RPMI7951 (cell line): ENCODE measurements around the gene NAV1. TPM values are rescaled to one million over a fixed set of nuclear protein-coding genes. Genes with fewer than 3 reads are reported as not detected.

ENCODE experiments used
- DNase-seq: peaks from one replicate; pipeline ENCODE4 v3.0.0-alpha.2; 2012; ENCODE audit warnings: low read depth
- total RNA-seq: library from RNA; depleted of rRNA; stranded (reverse); fragments of >200 nt; shearing (Covaris generic); gene quantifications from 2 replicates; pipeline ENCODE4 v1.2.3, GENCODE V29; 2014

The NAV1 gene
- total RNA-seq, 1 experiment from 2014 or later = 27.6 TPM

DNA sequence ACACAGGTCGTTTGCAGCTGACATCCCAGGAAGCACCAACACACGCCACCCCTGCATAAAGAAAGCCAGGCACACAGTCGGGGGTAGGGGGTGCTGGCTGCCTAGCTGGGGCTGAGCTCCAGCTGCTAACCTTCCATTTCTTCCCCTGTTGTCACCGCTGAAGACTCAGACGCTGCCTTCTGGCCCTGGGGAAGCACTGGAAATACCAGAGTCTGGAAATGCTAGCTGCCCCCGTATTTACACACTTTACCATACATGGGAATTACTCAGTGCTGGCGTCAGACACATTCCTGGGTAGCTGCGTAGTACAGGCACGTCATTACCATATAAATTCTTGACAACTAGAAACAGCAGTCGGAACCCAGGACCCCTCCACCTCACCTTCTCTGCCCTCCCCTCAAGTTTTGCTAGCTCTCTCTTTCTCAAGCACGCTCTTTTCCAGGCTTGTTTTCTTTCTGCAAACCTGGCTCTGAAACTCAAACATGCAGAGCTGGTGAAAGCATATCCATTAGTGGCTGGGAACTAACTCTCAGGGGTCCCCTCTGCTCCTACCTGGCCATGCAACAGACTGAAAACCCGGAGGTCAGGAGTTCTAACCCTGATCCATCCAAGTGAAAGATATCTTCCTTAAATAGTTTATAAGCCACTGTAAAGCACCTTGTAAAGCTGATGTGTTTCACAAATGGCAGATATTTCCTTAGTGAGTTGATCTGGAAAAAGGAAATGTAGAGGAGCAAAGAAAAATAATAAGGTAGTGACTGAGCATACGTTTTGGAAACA, 35.3 kb upstream of the NAV1 start:
- DNase-seq = peak; percentile 93

GRCh38 chr1:201504179-201504631, 34.7 kb upstream of the NAV1 start:
- no peak for DNase-seq

GRCh38 chr1:201504799-201505502, 34.0 kb upstream of the NAV1 start:
- DNase-seq = no peak

DNA sequence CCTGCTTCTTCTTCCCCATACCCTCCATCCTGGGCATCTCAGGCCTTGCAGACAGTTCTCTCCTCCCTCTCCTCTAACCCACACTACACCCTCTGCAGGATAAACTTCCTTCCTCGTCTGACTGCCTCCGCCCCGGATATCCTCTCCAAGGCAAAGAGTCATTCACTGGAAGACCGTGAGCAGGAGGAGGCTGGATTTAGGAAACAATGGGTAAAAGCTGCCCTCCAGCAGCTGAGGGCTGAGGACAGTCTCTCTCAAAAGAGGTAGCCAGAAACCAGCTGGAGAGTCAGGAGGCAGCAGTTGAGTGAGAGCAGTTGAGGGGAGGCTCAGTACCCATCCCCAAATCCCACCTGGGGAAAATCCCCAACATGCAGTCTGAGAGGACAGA, 33.4 kb upstream of the NAV1 start:
- DNase-seq = peak; percentile 71

GRCh38 chr1:201506092-201506491, 32.8 kb upstream of the NAV1 start:
- no peak for DNase-seq

GRCh38 chr1:201506557-201507359, 32.2 kb upstream of the NAV1 start, which contains the start of gene CSRP1:
Gene CSRP1, minus strand, starts transcription at chr1:201507123. Its CDS starts 10,820 bp downstream, at chr1:201496303.
- DNase-seq = peak; percentile 86

GRCh38 chr1:201507360-201507675, 31.6 kb upstream of the NAV1 start:
- no peak for DNase-seq

DNA sequence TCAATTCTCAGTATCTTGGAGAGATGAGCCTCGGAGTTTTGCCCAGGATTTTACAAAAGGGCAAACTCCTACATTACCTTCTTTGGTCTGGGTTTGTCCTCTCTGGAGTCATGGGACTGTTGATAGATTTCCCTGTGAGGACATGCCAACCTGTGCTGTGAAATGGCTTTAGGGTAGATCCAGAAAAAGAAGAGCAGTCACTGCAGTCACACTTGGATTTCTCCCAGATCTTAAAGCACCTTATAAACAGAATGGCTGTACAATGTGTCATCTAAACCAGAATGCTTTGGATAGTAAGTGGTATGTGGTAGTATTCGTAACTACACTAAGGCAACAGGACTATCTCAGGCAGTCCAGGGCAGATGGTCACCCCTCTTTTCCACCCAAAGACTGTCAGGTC, 30.1 kb upstream of the NAV1 start:
- DNase-seq = no peak

GRCh38 chr1:201509601-201510374, 29.1 kb upstream of the NAV1 start:
- no peak for DNase-seq

DNA sequence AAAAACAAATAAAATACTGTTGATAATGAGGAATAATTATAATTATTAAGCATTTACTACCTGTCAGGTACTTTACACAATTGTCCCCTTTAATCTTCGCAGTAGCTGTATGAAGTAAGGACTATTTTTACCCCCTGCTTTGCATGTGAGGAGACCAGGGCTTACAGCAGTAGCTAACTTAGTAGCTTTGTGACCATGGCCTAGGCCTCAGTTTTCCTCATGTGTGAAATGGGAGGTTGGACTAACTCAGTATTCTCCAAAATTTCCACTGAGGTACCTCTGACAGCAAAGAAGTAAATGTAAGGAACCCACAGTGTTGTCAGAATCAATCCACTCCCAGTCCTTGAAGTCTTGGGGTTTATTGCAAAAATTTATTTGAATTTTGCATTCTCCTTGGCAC, 28.2 kb upstream of the NAV1 start:
- DNase-seq = no peak

GRCh38 chr1:201511396-201511940, 27.5 kb upstream of the NAV1 start:
- DNase-seq = no peak

- peak; percentile 53 for DNase-seq
Measured at GRCh38 chr1:201511941-201512539, 26.9 kb upstream of the NAV1 start.

- DNase-seq = no peak
Measured at GRCh38 chr1:201513498-201514243, 25.3 kb upstream of the NAV1 start.

DNA sequence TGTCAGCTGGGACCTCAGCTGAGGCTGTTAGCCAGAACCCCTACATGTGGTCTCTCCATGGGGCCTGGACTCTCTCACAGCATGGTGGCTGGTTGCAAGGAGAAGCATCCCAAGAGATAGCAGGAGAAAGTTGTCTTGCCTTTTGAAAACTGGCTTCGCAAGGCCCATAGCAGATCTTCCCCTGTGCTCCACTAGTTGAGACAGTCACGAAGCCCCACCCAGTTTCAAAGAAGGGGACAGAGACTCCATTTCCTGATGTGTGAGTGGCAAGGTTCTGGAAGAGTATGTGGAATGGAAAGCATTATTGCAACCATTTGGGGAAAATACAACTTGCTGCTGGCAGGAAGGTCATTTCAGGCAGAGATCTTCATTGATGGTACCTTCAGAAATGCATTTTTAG, 24.5 kb upstream of the NAV1 start:
- no peak for DNase-seq

- no peak for DNase-seq
Measured at GRCh38 chr1:201515062-201515750, 23.7 kb upstream of the NAV1 start.

DNA sequence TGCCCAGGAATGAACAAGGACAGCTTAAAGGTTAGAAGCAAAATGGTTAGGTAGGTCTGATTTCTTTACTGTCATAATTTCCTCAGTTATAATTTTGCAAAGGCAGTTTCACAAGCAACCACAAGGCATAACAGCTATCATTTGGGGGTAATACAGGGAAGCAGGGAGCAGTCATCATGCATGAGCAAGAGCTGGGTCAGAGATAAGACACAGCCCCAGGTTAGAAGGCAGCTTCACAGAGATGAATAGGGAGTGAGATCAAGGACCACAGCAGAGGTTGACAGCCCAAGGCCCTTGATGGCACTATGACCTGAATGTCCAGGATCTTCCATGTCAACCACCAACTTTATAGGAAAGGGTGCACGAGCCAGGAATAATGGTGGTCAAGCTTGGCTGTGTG, 23.0 kb upstream of the NAV1 start:
- DNase-seq = no peak

DNA sequence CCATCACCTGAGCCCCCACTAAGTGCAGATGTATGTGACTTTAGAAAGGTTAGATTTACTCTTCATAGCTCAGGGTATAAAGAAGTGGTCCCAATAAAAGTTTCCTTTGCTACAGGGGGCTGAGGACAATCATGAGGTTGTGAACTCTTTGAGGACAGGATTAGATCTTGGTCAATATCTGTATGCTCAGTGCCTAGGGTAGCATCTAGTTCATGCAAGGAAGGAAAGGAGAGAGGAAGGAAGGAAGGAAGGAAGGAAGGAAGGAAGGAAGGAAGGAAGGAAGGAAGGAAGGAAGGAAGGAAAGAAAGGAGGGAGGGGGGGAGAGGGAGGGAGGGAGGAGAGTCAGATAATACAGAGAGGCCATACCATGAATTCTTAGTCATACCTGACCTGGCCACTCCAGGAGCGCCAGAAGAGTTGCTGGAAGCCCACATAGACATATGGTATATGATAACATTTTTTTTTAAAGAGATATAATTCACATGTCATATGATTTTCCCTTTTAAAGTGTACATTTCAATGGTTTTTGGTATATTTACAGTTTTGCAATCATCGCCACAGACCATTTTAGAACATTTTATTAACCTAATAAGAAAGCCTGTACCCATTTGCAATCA, 22.3 kb upstream of the NAV1 start:
- no peak for DNase-seq

DNA sequence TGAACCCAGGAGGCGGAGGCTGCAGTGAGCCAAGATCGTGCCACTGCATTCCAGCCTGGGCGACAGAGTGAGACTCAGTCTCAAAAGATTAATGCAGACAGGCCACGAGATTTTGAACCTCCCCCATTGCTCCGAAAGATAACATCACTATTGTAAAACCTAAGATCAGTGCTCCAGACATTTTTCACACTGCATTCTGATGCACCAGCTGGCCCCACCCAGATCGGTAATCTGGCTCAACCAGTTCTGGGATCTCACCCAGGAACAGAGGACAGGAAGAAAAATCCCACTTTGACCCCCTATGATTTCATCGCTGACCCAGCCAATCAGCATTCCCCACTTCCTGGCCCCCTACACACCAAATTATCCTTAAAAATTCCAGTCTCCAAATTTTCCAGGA, 21.3 kb upstream of the NAV1 start:
- no peak for DNase-seq

DNA sequence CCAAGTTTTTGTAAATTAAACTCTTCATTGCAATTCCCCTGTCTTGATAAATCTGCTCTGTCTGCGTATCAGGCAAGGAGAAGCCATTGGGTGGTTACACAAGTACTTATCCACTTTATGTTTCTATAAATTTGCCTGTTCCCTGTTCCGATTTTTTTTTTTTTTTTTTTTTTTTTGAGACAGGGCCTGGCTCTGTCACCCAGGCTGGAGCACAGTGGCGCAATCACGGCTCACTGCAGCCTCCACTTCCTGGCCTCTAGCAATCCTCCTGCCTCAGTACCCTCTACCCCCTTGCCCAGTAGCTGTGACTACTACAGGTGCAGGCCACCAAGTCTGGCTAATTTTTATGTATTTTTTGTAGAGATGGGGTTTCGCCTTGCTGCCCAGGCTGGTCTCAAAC, 20.9 kb upstream of the NAV1 start:
- DNase-seq = no peak
